ENCODE data around the gene SLC6A13.

SLC6A13 gene

GRCh38 chr12:293199-293598 lies 30.6 kb upstream of the SLC6A13 start:
- CTCF ChIA-PET = no interaction called here

DNA sequence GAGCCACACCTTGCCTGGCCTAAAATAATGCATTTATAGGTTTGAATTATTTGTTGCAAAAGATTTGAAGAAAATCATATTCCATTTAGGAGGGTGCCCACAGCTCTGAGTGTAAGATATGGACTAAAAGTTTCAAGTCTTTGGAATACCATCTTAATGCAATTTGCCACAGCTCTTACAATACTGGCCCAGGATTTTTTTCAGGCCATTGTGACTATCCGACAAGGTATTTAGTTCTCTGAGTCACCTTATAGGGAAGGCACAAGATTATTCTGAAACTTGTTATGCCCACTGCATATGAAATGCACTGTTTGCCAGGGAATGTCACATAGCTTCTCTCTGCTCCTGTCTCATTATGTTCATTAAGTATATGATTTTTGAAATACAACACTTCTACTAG lies 29.6 kb upstream of the SLC6A13 start:
- TF ChIP-seq, protein P1, sequence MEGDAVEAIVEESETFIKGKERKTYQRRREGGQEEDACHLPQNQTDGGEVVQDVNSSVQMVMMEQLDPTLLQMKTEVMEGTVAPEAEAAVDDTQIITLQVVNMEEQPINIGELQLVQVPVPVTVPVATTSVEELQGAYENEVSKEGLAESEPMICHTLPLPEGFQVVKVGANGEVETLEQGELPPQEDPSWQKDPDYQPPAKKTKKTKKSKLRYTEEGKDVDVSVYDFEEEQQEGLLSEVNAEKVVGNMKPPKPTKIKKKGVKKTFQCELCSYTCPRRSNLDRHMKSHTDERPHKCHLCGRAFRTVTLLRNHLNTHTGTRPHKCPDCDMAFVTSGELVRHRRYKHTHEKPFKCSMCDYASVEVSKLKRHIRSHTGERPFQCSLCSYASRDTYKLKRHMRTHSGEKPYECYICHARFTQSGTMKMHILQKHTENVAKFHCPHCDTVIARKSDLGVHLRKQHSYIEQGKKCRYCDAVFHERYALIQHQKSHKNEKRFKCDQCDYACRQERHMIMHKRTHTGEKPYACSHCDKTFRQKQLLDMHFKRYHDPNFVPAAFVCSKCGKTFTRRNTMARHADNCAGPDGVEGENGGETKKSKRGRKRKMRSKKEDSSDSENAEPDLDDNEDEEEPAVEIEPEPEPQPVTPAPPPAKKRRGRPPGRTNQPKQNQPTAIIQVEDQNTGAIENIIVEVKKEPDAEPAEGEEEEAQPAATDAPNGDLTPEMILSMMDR (conservative IDR thresholded peaks at IDR 0.05; ENCODE audit: low read depth) = no peak
- CTCF ChIA-PET = no interaction called here
- H3K27ac ChIP-seq = no peak overlapping the region
- POLR2A ChIA-PET (ENCODE audit: low non-redundant PET) = interaction anchor here (0.6 kb wide), 1 partner anchor 21 kb away, joined by 3 read pairs; no protein-coding TSS in a partner anchor
- peak; percentile 7 for DNase-seq (ENCODE audit: low spot score)

More at GRCh38 chr12:293199-293598, 30.6 kb upstream of the SLC6A13 start:
- POLR2A ChIA-PET (ENCODE audit: low non-redundant PET) = no interaction called here
- DNase-seq (ENCODE audit: low spot score) = no peak
- TF ChIP-seq, protein P1 (conservative IDR thresholded peaks at IDR 0.05; ENCODE audit: low read depth) = no peak
- H3K27ac ChIP-seq = no peak overlapping the region

DNA sequence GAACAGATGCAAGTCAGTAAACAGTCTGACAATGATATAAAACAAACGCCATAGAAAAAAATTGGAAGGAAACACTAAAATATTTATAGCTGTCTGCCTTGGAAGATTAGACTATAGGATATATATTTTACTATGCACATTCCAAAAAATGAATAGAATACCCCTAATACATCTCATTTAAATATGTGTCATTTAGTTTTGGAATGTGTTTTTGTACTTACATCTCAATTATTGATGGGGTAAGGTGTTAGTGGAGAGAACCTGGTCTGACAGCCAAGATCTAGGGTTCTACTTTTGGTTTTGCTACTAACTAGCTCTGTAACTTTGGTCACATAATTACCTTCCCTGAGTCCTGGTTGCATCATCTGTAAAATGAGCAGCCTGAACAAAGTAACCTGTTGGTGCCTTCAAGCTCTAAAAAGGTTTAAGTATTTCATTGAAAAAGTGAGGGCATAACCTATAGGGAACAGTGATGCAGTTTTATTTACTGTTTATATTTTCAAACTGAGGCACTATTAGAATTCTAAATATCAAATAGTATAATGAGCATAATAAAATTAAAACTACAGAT lies 28.6 kb upstream of the SLC6A13 start:
- TF ChIP-seq, protein P1 (conservative IDR thresholded peaks at IDR 0.05; ENCODE audit: low read depth) = no peak
- POLR2A ChIA-PET (ENCODE audit: low non-redundant PET) = no interaction called here
- no peak for DNase-seq (ENCODE audit: low spot score)
- H3K27ac ChIP-seq = no peak overlapping the region
- CTCF ChIA-PET = no interaction called here

DNA sequence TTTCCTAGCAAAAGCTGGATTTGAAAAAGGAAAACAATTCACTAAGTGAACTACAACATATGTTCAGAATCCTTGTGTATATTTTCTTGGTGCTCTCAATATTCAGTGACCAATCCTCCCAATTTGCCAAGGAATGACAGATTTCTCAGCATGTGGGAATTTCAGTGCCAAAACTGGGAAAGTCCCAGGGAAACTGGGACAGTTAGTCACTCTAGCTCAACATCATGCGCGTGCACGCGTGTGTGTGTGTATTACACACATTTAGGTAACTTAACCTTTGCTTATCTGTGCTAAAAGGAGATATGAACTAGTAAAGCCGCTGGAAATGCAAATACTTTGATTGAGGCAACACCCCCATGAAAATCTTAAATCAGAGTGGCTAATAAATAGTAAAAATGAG lies 26.1 kb upstream of the SLC6A13 start:
- H3K27ac ChIP-seq = no peak overlapping the region
- CTCF ChIA-PET = no interaction called here
- DNase-seq (ENCODE audit: low spot score) = no peak
- POLR2A ChIA-PET (ENCODE audit: low non-redundant PET) = no interaction called here
- TF ChIP-seq, protein P1 (conservative IDR thresholded peaks at IDR 0.05; ENCODE audit: low read depth) = no peak

DNA sequence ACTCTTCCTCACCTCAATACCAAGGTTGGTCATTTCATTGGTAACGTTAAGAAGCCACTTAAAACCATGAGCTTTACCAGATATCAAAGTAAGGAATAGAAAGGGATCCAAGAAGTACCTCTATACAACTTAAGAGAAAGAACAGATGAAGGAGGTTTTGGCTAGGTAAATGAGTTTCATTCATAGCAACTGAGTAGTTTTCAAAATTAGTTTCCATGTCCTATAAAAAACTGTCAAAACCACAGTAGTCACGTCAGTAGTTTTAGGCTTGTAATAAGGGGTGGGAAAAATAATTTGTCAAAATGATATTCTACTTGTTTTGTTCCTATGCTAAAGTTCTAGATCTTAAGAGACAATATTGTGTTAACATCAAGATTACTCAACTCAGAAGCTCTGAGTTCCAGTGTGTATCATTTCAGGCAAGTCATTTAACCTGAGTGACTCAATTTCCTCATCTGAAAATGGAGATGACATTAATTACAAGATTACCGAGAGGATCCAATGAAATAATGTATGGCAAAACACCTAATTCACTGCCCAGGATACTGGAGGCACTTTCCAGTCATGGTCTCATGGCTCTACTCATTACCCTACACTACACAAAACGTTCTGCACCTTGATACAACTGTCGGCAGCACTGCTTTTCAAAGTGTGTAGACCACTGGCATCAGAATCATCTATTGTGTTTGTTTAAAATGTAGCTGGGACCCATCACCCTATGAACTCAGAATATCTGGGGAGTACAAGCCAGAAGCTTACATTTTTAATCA lies 24.1 kb upstream of the SLC6A13 start:
- no peak overlapping the region for H3K27ac ChIP-seq
- DNase-seq (ENCODE audit: low spot score) = no peak
- CTCF ChIA-PET = no interaction called here
- POLR2A ChIA-PET (ENCODE audit: low non-redundant PET) = no interaction called here
- TF ChIP-seq, protein P1 (conservative IDR thresholded peaks at IDR 0.05; ENCODE audit: low read depth) = no peak

DNA sequence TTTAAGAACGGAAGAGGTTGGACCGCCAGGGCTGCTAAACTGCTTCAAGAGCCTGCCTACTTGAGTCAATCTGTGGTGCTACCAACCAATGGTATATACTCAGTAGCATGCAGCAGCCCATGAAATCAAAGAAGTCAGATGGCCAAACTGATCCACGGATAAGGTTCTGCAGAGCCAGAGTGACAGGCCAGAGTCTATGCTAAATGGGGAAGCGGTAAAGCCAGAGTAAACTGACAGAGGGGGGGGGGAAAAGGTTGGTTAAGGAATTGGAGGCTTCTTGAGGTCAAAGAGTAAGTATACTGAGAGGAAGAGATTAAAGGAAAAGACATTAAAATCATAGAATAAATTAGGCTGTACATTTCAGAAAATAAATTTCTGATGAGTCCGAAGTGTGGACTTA lies 15.4 kb upstream of the SLC6A13 start:
- TF ChIP-seq, protein P1 (conservative IDR thresholded peaks at IDR 0.05; ENCODE audit: low read depth) = no peak
- POLR2A ChIA-PET (ENCODE audit: low non-redundant PET) = no interaction called here
- H3K27ac ChIP-seq = no peak overlapping the region
- no peak for DNase-seq (ENCODE audit: low spot score)
- CTCF ChIA-PET = no interaction called here
